Activated T-helper 1 cell treated with anti-CD3 and anti-CD28 coated beads, Interleukin-2, amount 50 U/mL, for 16 hours (primary cell): ENCODE data around the gene PSMA7.
"Not testable (repeated sequence)": the region's sequence is repeated elsewhere in the genome, so short reads cannot be mapped to it uniquely, and the experiment has no call there.

Source experiments
- DNase-seq, 2 donors: peaks; one replicate each; pipeline ENCODE4 v3.0.0-alpha.2; 2020; ENCODE audit warnings: low read depth in 1 of 2, low spot score in 1 of 2

PSMA7 gene

DNA sequence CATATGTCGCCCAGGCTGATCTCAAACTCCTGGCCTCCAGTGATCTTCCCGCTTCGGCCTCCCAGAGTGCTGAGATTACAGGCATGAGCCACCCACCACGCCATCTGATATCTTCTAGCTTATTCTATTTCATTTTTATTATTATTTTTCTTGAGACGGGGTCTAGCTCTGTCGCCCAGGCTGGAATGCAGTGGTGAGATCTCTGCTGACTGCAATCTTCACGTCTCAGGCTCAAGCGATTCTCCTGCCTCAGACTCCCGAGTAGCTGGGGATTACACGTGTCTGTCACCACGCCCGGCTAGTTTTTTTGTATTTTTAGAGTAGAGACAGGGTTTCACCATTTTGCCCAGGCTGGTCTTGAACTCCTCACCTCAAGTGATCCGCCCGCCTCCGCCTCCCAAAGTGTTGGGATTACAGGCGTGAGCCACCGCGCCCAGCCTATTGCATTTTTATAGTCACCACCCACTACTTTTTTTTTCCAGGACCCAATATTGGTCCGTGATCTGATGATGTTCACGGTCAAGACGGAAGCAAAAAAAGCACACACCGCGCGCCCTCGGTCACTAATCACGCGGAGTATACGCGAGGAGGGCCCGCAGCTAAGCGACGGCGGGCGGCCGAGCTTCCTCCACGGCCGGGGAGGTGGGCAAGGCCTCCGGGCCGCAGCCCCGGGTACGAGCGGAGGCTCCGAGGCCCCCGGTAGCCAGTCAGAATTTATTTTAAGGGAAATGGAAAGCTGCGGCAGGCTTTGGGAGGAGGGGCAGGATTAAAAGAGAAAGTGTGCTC is 22.0 kb downstream of the PSMA7 start:
- no peak for DNase-seq

DNA sequence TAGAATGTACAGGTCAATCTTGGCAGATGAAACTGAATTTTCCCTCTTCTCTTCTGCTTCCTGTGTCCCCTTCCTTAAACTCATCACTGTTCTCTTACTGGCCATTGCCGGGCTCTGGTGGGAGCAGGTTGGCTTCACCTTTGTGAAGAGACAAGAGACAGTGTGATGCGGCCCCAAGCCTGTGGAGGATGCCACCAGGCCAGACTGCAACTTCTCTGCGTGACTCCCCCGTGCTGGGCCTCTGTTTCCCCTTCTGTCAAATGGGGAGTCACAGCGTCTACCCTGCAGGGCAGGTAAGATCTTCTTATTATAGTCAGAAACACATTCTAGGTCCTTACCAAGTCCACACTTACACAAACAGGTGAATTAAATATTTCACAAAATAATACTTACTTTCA is 22.8 kb downstream of the PSMA7 start:
- DNase-seq: no peak

DNA sequence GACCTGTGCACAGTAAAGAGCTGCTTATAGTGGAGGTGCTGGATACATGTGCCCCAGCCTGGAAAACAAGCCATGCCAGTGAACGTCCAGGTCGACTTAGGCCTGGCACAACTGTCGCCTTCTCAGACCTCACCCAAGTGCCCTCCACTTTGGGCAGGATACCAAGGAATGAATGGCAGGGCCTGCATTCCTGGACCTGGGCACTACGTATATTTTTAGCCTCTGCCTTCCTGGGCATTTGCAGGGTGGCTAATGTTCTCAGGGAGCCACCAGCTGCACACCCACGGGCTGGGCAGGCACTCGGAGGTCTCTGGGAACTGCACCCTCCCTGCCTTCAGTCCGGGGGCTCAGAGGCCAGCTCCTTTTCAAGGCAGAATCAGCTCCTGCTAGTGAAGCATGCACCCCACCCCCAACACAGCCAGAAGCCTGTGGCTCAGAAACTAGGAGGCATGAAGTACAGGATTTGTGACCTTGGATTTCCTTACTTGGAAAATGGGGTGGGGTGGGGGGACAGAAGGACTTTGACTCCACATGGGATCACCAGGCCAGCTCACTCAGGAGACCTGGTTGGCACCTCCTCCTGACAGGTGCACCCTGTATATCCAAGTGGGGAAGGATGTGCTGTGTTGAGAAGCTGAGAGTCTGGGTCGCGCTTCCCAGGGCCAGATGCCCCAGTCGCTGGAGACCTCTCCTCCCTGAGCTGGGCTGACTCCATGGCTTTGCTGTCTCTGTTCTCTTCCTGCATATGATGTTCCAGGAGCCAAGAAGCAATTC is 23.4 kb downstream of the PSMA7 start:
- DNase-seq: no peak

DNA sequence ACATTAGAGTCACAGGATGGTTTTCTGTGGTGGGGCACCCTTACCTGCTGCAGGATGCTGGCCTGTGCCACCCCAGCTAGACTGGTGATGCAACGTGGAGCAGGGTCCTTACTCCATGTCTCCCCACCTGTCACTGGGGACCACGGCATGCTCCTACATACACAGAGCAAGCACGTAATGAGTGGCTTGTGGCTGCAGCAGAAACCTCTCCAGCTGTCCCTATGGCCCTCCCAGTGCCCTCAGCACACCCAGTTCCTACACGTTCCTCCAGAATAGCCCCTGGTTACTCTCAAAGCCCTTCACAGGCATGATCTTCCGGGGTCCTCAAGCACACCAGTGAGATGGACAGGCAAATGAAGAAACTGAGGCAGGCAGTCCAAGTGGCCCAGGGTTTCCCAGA is 24.1 kb downstream of the PSMA7 start:
- no peak for DNase-seq

DNA sequence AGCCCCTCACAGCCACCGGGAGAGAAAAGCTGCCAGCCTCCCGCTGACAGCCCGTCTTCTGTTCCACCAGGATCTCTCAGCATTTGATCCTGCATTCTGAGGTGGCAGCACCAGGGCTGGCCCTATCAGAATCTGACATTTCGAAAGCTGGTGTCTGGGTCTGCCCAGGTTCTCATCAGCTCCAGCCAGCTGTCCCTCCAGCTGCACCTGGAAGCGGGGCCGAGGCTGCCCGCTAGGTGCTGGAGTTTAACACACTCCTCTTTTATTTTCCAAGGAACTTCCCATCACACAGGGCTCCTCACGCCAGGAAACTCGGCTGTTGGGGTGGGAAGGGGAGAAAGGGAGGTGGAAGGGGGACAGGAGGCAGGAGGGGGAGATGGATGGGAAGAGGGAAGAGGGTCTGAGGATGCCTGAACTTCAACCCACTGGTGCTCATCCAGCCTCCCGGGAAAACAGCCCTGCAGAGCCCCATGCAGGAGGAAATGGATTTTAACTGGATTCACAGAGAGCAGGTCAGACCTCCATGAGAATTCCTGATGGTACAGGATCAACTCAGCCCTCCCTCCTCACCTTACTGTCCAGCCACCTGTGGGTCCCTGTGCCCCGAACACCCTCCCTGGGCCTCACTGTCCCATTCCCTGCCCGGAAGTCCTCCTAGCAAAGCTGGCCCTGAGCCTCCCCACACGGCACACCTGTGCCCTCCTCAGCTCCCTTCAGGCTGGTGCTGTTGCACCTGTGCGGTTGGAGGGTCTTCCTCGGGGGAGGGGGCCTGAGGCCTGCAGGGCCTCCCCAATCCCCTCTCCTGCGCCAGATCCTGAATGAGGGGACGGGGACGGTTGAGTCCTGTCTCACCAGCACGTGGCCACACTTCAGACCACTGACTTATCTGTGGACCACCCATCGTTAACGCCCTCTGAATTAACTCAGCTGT is 24.8 kb downstream of the PSMA7 start:
- no peak for DNase-seq

DNA sequence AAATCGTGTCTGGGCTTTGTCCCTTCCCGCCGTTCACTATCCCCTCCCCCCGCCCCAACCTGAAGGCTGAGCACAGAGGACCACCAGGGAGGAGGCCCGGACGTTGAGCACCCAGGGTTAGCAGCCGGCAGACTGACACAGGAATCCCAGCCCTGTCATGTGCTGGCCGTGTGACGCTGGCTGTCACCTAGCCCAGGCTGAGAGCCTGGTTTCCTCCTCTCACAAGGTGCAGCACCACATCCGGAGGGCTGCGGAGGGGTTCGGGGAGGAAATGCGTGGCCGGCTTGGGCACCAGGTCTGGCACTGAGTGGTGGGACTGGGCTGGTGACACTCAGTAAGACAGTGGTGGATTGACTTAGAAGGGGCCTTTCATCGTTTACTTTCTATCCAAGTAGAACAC is 25.5 kb downstream of the PSMA7 start:
- peak; percentile 56 to 58 for DNase-seq

DNA sequence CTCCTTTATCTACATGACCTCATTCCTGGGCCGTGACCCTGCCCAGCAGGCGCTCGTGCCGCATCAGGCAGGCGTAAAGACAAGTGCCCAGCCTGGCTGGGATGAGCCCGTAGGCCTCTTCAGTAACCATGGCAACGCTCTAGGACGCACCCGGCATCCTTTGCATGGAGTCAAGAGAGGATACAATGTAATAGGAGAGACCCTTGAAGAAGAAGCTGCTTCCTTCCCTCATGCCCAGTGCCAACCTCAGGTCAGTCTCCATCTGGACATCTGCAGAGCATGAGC is 25.9 kb downstream of the PSMA7 start:
- DNase-seq: no peak

DNA sequence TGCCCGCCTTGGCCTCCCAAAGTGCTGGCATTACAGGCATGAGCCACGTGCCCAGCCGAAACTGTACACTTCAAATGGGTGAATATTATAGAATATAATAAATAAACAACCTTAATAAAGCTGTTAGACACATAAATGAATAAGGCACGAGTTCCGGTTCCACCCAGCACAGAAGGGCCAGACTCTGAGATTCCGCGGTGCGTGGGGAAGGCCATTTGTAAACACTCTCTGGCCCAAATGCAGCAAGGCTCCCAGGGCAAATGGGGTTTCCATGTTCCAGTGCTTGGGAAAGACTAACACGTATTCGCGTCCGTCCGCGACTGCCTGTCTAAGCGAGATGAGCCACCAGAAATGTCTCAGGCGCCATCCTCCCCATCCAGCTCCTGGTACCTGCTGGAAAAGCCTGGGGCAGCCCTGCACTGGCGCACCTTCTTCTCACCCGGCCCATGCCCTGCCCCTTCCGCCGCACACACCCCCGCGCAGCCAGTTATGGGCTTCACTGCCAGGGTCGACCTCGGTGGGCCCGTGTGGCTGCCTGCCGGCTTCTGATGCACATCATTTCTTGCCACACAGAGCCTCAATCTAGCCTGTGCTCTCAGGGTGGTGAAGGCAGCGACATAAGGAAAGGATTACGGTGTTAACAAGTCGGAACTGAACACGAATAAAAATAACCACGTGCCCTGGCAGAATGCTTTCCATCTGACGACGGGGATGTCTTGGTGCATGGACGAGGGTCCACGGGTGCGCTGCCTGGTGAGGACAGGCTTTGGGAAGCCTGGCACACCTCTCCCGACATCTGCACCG is 26.4 kb downstream of the PSMA7 start:
- no peak for DNase-seq

DNA sequence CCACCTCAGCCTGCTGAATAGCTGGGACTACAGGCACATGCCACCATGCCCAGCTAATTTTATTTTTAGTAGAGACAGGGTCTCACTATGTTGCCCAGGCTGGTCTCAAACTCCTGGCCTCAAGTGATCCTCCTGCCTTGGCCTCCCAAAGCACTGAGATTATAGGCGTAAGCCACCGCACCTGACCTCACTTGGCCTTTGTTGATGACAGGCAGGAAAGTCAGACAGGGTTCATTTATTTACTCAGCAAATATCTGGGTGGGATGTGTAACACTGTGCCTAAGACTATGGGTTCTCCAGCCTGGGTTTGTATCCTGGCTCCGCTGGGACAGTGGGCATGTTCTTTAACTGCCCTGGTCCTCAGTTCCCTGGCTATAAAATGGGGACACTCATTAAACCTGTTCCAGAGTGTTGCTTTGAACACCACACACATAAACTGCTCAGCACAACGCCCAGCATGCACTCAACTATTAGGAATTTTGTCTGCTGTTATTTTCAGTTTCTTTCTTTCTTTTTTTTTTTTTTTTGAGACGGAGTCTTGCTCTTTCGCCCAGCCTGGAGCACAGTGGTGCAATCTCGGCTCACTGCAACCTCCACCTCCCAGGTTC is 27.3 kb downstream of the PSMA7 start:
- not testable (repeated sequence) for DNase-seq

DNA sequence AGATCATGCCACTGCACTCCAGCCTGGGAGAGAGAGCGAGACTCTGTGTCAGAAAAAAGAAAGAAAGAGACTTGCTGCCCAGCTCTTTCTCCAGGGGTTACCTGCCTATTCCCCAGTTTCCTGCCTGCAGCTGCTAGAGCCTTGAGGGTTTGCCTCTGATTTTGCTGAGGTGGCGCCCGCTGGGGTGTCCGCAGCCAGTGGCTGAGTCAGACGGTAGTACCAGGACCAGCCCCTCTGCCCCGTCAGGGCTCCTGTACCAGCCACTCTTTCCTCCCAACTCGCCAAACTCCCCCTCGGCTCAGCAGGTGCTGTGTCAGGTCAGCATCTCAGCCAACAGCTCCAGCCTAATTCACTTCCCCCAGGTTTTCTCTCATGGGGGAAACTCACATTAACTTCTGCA is 28.3 kb downstream of the PSMA7 start:
- no peak for DNase-seq

DNA sequence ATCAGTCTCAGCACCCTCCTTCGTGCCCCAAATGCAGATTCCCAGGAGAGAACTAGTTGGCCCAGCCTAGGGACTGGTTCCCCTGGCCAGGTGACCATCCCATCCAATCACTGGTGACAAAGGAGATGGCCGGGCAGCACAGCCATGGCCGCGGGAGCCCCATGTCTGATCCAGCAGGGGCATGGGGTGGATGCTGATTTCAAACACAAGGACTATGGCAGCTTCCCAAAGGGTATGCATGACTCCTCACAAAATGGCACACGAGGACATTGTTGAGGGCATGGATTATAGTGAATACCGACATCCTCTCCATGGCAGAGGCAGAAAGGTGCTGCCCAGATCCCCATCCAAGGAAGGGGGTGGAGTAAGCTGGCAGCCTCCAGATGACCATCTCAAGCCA is 30.8 kb downstream of the PSMA7 start:
- no peak for DNase-seq

DNA sequence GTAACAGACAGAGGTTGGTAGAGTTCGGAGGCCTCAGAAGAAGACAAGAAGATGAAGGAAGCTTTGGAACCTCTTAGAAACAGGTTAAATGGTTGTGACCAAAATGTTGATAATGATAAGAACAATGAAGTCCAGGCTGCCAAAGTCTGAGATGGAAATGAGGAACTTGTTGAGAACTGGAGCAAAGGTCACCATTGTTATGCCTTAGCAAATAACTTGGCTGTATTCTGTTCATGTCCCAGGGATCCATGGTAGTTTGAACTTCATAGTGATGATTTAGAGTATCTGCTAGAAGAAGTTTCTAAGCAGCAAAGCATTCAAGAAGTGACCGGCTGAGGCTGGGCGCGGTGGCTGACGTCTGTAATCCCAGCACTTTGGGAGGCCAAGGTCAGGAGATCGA is 32.0 kb downstream of the PSMA7 start:
- DNase-seq: no peak

DNA sequence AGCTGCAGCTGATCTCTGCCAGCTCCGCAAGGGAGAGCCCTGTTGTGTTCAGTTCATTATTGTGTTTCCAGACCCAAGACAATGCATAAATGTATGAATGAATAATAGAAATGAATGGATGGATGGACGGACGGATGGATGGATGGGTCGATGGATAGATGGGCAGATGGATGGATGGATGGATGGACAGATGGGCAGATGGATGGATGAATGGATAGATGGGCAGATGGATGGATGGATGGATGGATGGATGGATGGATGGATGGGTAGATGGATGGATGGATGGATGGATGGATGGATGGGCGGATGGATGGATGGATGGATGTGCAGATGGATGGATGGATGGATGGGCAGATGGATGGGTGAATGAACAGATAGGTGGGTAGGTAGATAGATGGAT is 37.6 kb downstream of the PSMA7 start:
- no peak for DNase-seq

DNA sequence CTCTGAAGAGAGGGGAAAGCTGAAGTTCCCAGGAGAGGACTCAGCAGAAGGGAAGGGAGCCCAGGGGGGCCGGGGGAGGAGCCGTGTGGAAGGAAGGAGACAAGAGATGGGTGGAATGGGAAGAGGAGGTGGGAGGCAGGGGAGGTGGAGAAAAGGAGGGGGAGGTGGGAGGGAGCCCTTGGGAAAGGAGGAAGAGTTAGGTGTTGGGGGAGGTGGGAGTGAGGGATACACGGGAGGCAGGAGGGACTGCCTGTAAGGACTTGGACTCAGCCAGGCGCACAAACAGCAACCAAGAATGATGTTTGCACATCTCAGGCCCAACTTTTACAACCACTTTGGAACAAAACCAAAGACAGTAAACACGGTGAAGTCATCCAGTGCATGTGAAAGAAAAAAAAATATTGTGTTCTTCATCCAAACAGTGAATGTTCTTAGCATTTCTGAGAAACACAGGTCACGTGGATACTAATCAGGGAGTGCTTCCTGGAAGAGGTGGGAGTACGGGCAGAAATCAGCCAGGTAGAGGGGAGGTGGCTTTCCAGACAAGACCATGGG is 38.3 kb downstream of the PSMA7 start:
- DNase-seq: no peak

DNA sequence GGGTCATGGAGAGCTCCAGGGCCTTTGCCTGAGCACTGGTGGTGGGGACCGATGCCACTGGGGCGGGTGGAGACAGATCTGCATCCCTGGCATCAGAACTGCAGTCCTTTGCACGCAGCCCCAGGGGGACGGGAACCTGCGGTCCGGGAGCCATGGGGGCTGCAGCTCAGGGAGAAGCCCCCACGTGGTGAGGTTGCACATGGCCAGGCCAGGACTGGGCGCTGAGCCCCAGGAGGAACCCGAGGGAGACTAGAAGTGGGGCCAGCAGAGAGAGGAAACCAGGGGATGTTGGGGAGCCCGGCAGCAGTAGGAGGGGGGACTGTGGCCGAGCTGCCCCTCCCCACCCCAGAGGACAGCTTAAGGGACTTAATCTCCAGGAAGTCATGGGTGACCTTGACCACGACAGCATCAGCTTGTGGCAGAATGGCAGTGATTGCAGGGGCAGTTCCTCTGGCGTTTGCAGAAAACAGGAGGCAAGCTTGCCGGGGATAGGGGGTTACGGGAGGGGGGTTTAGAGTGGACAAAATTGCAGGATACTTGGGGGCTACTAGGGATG is 38.9 kb downstream of the PSMA7 start:
- DNase-seq: no peak

DNA sequence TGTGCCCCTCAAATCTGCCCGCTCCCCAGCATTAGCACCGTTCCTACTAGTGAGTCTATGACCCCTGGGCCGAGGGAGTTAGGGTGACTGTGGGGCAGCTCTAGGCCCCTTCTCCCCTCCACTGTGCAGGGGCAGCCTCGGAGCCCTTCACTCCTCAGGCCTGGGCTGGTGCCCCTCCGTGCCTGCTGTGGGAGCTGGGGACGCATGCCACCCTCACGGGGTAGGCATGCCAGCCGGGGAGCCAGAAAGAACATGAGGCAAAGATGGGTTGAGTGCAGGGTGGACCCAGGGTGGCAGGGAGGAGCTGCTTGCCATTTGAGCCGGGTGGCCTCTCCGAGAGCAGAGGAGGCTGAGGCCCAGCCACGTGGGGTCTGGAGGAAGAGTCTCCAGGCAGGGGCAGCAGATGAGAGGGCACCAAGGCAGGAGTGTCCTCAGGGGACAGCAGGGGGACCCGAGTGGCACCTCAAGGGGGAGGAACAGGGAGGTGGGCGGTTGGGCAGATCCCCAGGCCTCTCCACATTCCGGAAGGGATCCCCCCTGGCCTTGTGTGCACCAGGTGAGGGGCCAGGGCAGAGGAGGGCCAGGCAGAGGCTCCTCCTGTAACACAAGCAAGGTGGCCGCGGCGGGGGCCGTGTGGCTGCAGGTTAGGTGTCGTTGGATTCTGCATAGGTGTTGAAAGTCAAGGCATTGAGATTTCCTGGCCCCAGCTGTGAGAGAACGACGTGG is 39.5 kb downstream of the PSMA7 start:
- no peak for DNase-seq

DNA sequence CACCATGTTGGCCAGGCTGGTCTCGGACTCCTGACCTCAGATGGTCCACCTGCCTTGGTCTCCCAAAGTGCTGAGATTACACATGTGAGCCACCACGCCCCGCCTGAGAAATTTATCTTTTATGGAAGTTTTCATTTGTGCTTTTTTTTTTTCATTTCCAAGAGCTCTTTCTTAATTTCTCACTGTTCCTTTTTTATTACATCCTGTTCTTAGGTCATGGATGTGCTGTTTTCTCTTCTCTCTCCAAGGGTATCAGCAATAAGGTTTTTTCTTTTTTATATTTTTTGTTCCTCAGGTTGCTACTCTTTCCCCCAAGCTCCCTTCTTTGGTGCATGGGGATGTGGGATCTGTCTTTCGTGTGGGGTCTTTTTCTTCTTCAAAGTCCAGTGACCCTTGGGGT is 42.1 kb downstream of the PSMA7 start:
- DNase-seq: no peak

DNA sequence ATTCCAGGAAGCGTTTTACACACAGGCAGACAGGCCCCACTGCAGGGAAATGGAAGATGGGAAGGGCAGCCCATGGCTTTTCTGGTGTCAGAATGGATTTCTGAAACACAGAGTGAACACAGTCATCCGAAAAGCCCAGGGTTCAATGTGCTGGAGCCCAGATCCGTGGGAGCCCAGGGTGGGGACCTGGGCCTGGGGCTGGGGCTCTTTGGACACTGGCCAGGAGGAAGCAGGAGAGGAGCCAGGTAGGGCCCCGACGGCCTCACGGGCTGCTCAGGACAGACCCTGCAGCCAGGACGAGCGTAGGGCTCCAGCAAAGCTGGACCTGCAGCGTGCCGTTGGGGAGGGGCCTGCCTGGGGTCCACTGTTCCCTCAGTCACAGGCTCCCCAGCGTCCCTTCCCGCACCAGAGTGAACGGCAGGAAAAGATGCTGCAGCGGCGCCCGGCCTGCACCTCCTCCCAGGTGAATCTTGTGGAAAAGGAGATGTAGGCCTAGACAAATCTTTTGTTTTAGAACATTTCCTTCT is 45.2 kb downstream of the PSMA7 start:
- DNase-seq: no peak
